ENCODE data around the gene PRDX1.

GRCh38 chr1:45510972-45511527 is 10.6 kb downstream of the PRDX1 start:
- TF ChIP-seq CTCF (IDR thresholded peaks at IDR 0.05) = no peak
- TF ChIP-seq EP300 (IDR thresholded peaks at IDR 0.05) = no peak
